GM12874 (cell line): ENCODE data around the gene LIMS2.

Experiments used
- CTCF ChIP-seq: IDR thresholded peaks from 2 replicates; pipeline ENCODE4 v1.5.1; 2011; ENCODE audit warnings: low read depth, mild to moderate bottlenecking, control low read depth, low read length, moderate library complexity; ENCODE audit not compliant: insufficient read depth

Gene LIMS2

GRCh38 chr2:127672341-127673224 is 2.7 kb downstream of the LIMS2 start:
- no peak for TF ChIP-seq CTCF

GRCh38 chr2:127671557-127672302 is 3.6 kb downstream of the LIMS2 start:
- TF ChIP-seq CTCF: no peak

GRCh38 chr2:127670957-127671290 is 4.4 kb downstream of the LIMS2 start:
- no peak for TF ChIP-seq CTCF

GRCh38 chr2:127670055-127670956 is 5.0 kb downstream of the LIMS2 start:
- no peak for TF ChIP-seq CTCF

GRCh38 chr2:127669056-127669455 is 6.3 kb downstream of the LIMS2 start:
- TF ChIP-seq CTCF: no peak

- no peak for TF ChIP-seq CTCF
Measured at GRCh38 chr2:127665267-127665893, 9.9 kb downstream of the LIMS2 start.
